Activated B cell treated with CpG ODN at 0.5 μM for 24 hours (primary cell): ENCODE results near the gene LRRC8C. TPM values are rescaled to one million over a fixed set of nuclear protein-coding genes. Genes with fewer than 3 reads are reported as not detected.

Source experiments
- ATAC-seq: fragments of 200-7000 bp; cut with Tn5 transposase; one replicate; pipeline ENCODE4 v1.10.0; 2021; ENCODE audit warnings: low read depth, mild to moderate bottlenecking, moderate library complexity
- CTCF ChIA-PET: fragments of 350-600 bp; sonication (Branson Sonifier 250); formaldehyde crosslinking; loops from one replicate; lab custom pipeline; 2021; ENCODE audit warnings: antibody characterized with exemption; lab: Charles Lee
- POLR2A ChIA-PET: fragments of 350-600 bp; sonication (Branson Sonifier 250); formaldehyde crosslinking; loops from one replicate; lab custom pipeline; 2021; ENCODE audit warnings: antibody characterized with exemption; lab: Charles Lee
- DNase-seq: peaks from one replicate; pipeline ENCODE4 v3.0.0; 2022
- H3K27ac Mint-ChIP-seq: one replicate; pipeline ENCODE4 v1.8.0; 2020; ENCODE audit warnings: mixed read lengths
- H3K27me3 Mint-ChIP-seq: one replicate; pipeline ENCODE4 v1.8.0; 2021; ENCODE audit warnings: mixed read lengths
- H3K36me3 Mint-ChIP-seq: one replicate; pipeline ENCODE4 v1.8.0; 2021; ENCODE audit warnings: low read depth, mixed read lengths
- H3K4me1 Mint-ChIP-seq: one replicate; pipeline ENCODE4 v1.8.0; 2021; ENCODE audit warnings: mixed read lengths
- H3K4me3 Mint-ChIP-seq: one replicate; pipeline ENCODE4 v1.8.0; 2020; ENCODE audit warnings: mild to moderate bottlenecking, mixed read lengths
- H3K9me3 Mint-ChIP-seq: one replicate; pipeline ENCODE4 v1.8.0; 2020; ENCODE audit warnings: mixed read lengths
- intact Hi-C: fragments of 100-400 bp; cut with micrococcal nuclease; formaldehyde crosslinking; loops from one replicate; pipeline ENCODE4 v1.15.1; 2024
- total RNA-seq: library from RNA; stranded (reverse); gene quantifications from 2 replicates; pipeline ENCODE4 v1.2.3, GENCODE V29; 2022
- TF ChIP-seq, protein P1 (sequence below): fragments of 200-600 bp; IDR thresholded peaks from one replicate; pipeline ENCODE4 v1.8.0; 2022; ENCODE audit warnings: antibody characterized with exemption, mild to moderate bottlenecking

The LRRC8C gene
- total RNA-seq, 1 donor from 2014 or later, result 8.4 TPM

DNA sequence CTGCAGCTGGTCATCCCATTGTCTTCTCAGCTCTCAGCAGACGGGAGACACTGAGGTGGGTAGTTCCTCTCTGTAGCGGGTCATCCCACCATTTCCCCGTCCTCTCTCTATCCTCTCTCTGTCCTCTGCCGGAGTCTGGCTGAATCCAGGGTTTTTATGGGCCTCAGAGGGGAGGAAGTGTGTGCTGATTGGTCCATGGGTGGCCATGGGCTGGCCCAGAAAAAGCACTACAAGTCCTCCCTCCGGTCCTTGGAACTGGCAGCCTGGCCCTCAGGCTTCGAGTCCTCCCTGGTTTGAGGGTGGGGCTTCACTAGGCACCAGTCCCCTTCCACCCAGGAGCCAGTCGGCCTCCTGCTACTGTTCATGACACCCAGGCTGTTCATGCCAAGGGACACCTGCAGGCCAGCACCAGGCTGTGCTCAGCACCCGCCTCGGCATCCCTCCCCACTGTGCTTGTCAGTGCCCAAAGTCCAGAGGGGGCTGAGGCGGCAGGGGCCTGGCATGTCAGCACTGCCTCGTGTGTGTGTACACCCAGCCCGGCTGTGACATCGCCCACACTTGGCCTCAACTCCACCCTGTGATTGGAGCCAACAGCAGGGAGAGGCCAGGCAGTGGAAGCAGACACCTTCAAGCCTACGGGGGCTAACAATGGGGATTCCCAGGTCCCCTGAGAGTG, 23.0 kb upstream of the LRRC8C start:
- no peak for DNase-seq
- intact Hi-C loops, result loop anchor here (2.0 kb wide), 1 partner anchor 17 kb away; no protein-coding TSS in a partner anchor
- no peak overlapping the region for H3K4me3 Mint-ChIP-seq
- TF ChIP-seq, protein P1, sequence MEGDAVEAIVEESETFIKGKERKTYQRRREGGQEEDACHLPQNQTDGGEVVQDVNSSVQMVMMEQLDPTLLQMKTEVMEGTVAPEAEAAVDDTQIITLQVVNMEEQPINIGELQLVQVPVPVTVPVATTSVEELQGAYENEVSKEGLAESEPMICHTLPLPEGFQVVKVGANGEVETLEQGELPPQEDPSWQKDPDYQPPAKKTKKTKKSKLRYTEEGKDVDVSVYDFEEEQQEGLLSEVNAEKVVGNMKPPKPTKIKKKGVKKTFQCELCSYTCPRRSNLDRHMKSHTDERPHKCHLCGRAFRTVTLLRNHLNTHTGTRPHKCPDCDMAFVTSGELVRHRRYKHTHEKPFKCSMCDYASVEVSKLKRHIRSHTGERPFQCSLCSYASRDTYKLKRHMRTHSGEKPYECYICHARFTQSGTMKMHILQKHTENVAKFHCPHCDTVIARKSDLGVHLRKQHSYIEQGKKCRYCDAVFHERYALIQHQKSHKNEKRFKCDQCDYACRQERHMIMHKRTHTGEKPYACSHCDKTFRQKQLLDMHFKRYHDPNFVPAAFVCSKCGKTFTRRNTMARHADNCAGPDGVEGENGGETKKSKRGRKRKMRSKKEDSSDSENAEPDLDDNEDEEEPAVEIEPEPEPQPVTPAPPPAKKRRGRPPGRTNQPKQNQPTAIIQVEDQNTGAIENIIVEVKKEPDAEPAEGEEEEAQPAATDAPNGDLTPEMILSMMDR, result no peak
- ChIA-PET POLR2A (no interaction called here), CTCF (interaction anchor here (1.3 kb wide), 1 partner anchor 153 kb away, joined by 9 read pairs; no protein-coding TSS in a partner anchor)
- H3K9me3 Mint-ChIP-seq, result no peaks in the 10 kb centered on the region
- H3K27me3 Mint-ChIP-seq, result no peaks in the 10 kb centered on the region
- ATAC-seq, result peak; percentile 47
- H3K27ac Mint-ChIP-seq, result no peak overlapping the region
- H3K4me1 Mint-ChIP-seq, result peaks cover 60% of the 10 kb centered on the region
- no peaks in the 10 kb centered on the region for H3K36me3 Mint-ChIP-seq

DNA sequence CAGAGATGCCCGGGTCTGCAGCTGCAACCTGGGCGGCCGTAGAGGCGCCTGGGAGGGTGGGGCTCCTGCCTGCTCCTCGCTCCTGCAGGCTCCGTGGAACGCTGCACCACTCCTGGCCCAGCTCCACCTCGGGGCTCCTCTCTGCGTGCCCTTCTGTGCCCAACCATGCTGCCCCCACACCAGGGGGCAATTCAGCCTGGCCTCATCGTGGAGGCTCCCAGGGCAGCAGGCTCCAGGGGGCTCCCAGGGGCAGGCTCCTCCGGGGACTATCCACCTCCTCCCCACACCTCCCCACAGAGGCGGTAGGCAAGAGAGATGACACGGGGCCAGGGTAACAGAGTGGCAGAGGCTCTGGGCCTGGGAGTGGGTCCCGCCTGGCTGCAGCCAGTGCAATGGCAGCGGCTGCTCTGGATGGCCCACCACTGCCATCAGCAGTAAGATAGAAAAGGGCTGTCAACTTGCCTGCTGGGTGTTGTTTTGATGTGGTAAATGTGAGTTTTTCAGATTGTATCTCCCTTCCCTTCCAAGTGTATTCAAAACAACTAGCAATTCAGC, 22.4 kb upstream of the LRRC8C start:
- no peaks in the 10 kb centered on the region for H3K27me3 Mint-ChIP-seq
- H3K9me3 Mint-ChIP-seq, result no peaks in the 10 kb centered on the region
- ChIA-PET POLR2A (no interaction called here), CTCF (interaction anchor here (1.6 kb wide), 1 partner anchor 152 kb away, joined by 8 read pairs; no protein-coding TSS in a partner anchor)
- DNase-seq, result no peak
- ATAC-seq, result no peak
- H3K36me3 Mint-ChIP-seq, result no peaks in the 10 kb centered on the region
- TF ChIP-seq, protein P1, result no peak
- peaks cover 60% of the 10 kb centered on the region for H3K4me1 Mint-ChIP-seq
- H3K27ac Mint-ChIP-seq, result no peak overlapping the region
- intact Hi-C loops, result loop anchor here (2.0 kb wide), 1 partner anchor 16 kb away; no protein-coding TSS in a partner anchor
- H3K4me3 Mint-ChIP-seq, result no peak overlapping the region

DNA sequence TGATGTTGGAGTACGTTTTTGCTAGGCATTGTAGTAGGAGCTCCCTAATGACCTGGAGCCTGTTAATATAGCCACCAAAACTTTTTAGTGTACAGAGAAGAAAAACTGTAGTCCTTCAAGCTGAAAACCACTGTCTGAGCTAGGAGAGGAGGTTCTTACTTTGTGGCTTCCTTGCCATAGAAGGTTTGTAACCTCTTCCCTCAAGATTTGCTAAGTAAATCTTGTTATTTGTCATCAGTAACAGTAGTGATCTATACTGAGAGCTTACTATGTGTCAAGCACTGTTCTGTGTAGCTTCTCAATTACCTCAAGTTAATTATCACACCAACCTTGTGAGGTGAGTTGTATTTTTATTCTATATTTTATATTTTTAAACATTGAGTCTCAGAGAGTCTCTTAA, 21.2 kb upstream of the LRRC8C start:
- peak; percentile 56 for ATAC-seq
- intact Hi-C loops, result loop anchor here (2.0 kb wide), 1 partner anchor 15 kb away; no protein-coding TSS in a partner anchor

DNA sequence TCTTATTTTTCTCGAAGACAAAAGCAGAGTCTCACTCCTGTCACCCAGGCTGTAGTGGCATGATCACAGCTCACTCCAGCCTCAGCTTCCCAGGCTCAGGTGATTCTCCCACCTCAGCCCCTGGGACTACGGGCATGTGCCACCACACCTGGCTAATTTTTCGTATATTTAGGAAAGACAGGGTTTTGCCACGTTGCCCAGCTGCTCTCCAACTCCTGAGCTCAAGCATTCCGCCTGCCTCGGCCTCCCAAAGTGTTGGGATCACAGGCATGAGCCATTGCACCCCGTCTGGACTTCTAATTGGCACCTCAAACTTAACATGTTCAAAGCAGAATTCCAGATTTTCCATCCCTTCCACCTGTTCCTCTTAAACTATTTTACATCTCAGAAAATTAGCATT, 19.0 kb upstream of the LRRC8C start:
- H3K4me1 Mint-ChIP-seq, result peaks cover 28% of the 10 kb centered on the region
- no peak overlapping the region for H3K4me3 Mint-ChIP-seq
- H3K9me3 Mint-ChIP-seq, result peaks cover 4% of the 10 kb centered on the region
- DNase-seq (no peak), ATAC-seq (no peak)
- intact Hi-C loops, result no loop called here
- H3K27ac Mint-ChIP-seq, result no peak overlapping the region
- TF ChIP-seq, protein P1, result no peak
- POLR2A ChIA-PET, result interaction anchor here (0.6 kb wide), 1 partner anchor 90 kb away, joined by 5 read pairs; no protein-coding TSS in a partner anchor
- no peaks in the 10 kb centered on the region for H3K27me3 Mint-ChIP-seq
- peaks cover 4% of the 10 kb centered on the region for H3K36me3 Mint-ChIP-seq
- CTCF ChIA-PET, result interaction anchor here (0.7 to 1.7 kb wide), 2 partner anchors 13 to 19 kb away, joined by 3 to 6 read pairs; no protein-coding TSS in a partner anchor

More for the DNA sequence above, 21.2 kb upstream of the LRRC8C start:
- DNase-seq, result no peak
- H3K9me3 Mint-ChIP-seq, result no peaks in the 10 kb centered on the region
- H3K27ac Mint-ChIP-seq, result peak overlapping the region; percentile 35
- ChIA-PET CTCF (interaction anchor here (1.1 to 1.6 kb wide), 3 partner anchors 10 to 151 kb away, joined by 3 to 8 read pairs (median 3); no protein-coding TSS in a partner anchor), POLR2A (interaction anchor here (0.5 to 1.1 kb wide), 3 partner anchors 20 to 612 kb away, joined by 3 read pairs; no protein-coding TSS in a partner anchor)
- peaks cover 49% of the 10 kb centered on the region for H3K4me1 Mint-ChIP-seq
- H3K36me3 Mint-ChIP-seq, result no peaks in the 10 kb centered on the region
- TF ChIP-seq, protein P1, result no peak
- no peaks in the 10 kb centered on the region for H3K27me3 Mint-ChIP-seq
- no peak overlapping the region for H3K4me3 Mint-ChIP-seq
